Testis (tissue), 2 donors: ENCODE data around the gene STRN4.

ENCODE experiments used
- CTCF ChIP-seq, 3 experiments: fragments of 450-650 bp in 2 of 3; fragments of 200-600 bp in 1 of 3; sonication (generic) in 1 of 3; IDR thresholded peaks; one replicate each; pipeline ENCODE4 v1.5.1; 2016 to 2019; ENCODE audit warnings: antibody characterized with exemption in 3 of 3, mild to moderate bottlenecking in 2 of 3, moderate library complexity in 1 of 3
- POLR2A ChIP-seq: fragments of 450-650 bp; IDR thresholded peaks from one replicate; pipeline ENCODE4 v1.6.1; 2017; ENCODE audit warnings: antibody characterized with exemption, mild to moderate bottlenecking, moderate library complexity

- TF ChIP-seq CTCF (IDR thresholded peaks at IDR 0.05) (no peak), POLR2A (no peak)
These were observed 25.6 kb downstream of the STRN4 start for GRCh38 chr19:46720503-46721239.
